ENCODE measurements around the gene RALB.

RALB gene

GRCh38 chr2:120323214-120323613 is 70.6 kb downstream of the RALB start:
- no peak for DNase-seq
- no peaks in the 10 kb centered on the region for H3K36me3 ChIP-seq
- H3K27me3 ChIP-seq, result no peaks in the 10 kb centered on the region
- H3K4me1 ChIP-seq, result no peaks in the 10 kb centered on the region
- no peak overlapping the region for H3K4me3 ChIP-seq (ENCODE audit: low read depth, low read length)
- no peak for TF ChIP-seq CTCF (IDR thresholded peaks at IDR 0.05; ENCODE audit: low read depth, low read length)
- H3K9me3 ChIP-seq, result no peaks in the 10 kb centered on the region

GRCh38 chr2:120323807-120324399 is 71.3 kb downstream of the RALB start:
- no peaks in the 10 kb centered on the region for H3K9me3 ChIP-seq
- DNase-seq, result no peak
- TF ChIP-seq CTCF (IDR thresholded peaks at IDR 0.05; ENCODE audit: low read depth, low read length), result no peak
- H3K27me3 ChIP-seq, result no peaks in the 10 kb centered on the region
- H3K4me3 ChIP-seq (ENCODE audit: low read depth, low read length), result no peak overlapping the region
- no peaks in the 10 kb centered on the region for H3K4me1 ChIP-seq
- H3K36me3 ChIP-seq, result no peaks in the 10 kb centered on the region

GRCh38 chr2:120324933-120325332 is 72.3 kb downstream of the RALB start:
- no peaks in the 10 kb centered on the region for H3K36me3 ChIP-seq
- H3K4me3 ChIP-seq (ENCODE audit: low read depth, low read length), result no peak overlapping the region
- H3K27me3 ChIP-seq, result no peaks in the 10 kb centered on the region
- no peak for DNase-seq
- no peak for TF ChIP-seq CTCF (IDR thresholded peaks at IDR 0.05; ENCODE audit: low read depth, low read length)
- H3K9me3 ChIP-seq, result no peaks in the 10 kb centered on the region
- no peaks in the 10 kb centered on the region for H3K4me1 ChIP-seq

GRCh38 chr2:120326066-120326465 is 73.4 kb downstream of the RALB start:
- Histone ChIP-seq H3K27me3 (no peaks in the 10 kb centered on the region), H3K4me1 (no peaks in the 10 kb centered on the region), H3K36me3 (no peaks in the 10 kb centered on the region), H3K9me3 (no peaks in the 10 kb centered on the region), H3K4me3 (ENCODE audit: low read depth, low read length) (no peak overlapping the region)
- DNase-seq, result no peak
- no peak for TF ChIP-seq CTCF (IDR thresholded peaks at IDR 0.05; ENCODE audit: low read depth, low read length)

GRCh38 chr2:120330946-120331822 is 78.5 kb downstream of the RALB start:
- no peaks in the 10 kb centered on the region for H3K9me3 ChIP-seq
- no peak overlapping the region for H3K4me3 ChIP-seq (ENCODE audit: low read depth, low read length)
- no peaks in the 10 kb centered on the region for H3K4me1 ChIP-seq
- no peaks in the 10 kb centered on the region for H3K27me3 ChIP-seq
- H3K36me3 ChIP-seq, result no peaks in the 10 kb centered on the region
- TF ChIP-seq CTCF (IDR thresholded peaks at IDR 0.05; ENCODE audit: low read depth, low read length), result no peak
- no peak for DNase-seq

- Histone ChIP-seq H3K4me3 (ENCODE audit: low read depth, low read length) (no peak overlapping the region), H3K27me3 (no peaks in the 10 kb centered on the region), H3K36me3 (no peaks in the 10 kb centered on the region), H3K4me1 (no peaks in the 10 kb centered on the region), H3K9me3 (no peaks in the 10 kb centered on the region)
- DNase-seq, result no peak
- no peak for TF ChIP-seq CTCF (IDR thresholded peaks at IDR 0.05; ENCODE audit: low read depth, low read length)
These were observed 79.3 kb downstream of the RALB start for GRCh38 chr2:120331903-120332302.

Measured in BE2C (cell line).